A549 (cell line): Measurements from ENCODE around the gene TOB1. TPM values are rescaled to one million over a fixed set of nuclear protein-coding genes. Genes with fewer than 3 reads are reported as not detected.
"Not testable (repeated sequence)": the region's sequence is repeated elsewhere in the genome, so short reads cannot be mapped to it uniquely, and the experiment has no call there.

Experiments used
- ATAC-seq, 2 experiments: fragments of 200-7000 bp in 1 of 2; fragments of >200 bp in 1 of 2; cut with Nextera tagmentation in 1 of 2; cut with Tn5 transposase in 1 of 2; 3 replicates each; pipeline versions ENCODE4 v1.8.0 to v1.9.1; 2018 to 2020; ENCODE audit warnings: mild to moderate bottlenecking in 1 of 2, moderate library complexity in 1 of 2
- CTCF ChIA-PET: fragments of 300-600 bp; sonication (Branson Sonifier 250); formaldehyde crosslinking; extraction: SDS; loops from one replicate; lab custom pipeline; 2021; ENCODE audit warnings: antibody characterized with exemption, inconsistent platforms; lab: Yijun Ruan, JAX
- POLR2A ChIA-PET: fragments of 350-600 bp; formaldehyde crosslinking; extraction: SDS; loops from one replicate; lab custom pipeline; 2021; ENCODE audit warnings: antibody characterized with exemption, inconsistent platforms; lab: Yijun Ruan, JAX
- DNase-seq, 2 experiments: peaks; one replicate each; pipeline versions ENCODE4 v3.0.0 to v3.0.0-alpha.2; 2011 to 2016; ENCODE audit warnings: low read depth in 1 of 2, low spot score in 1 of 2
- FAIRE-seq: peaks from 2 replicates; lab custom pipeline; 2011; peaks lifted over from hg19 to GRCh38; lab: Jason Lieb, UNC
- H3K27ac ChIP-seq, 2 experiments: fragments of >200 bp; sonication (Bioruptor Twin); formaldehyde crosslinking; 3 replicates each; pipeline ENCODE4 v1.5.1; 2016 to 2017
- H3K4me1 ChIP-seq: fragments of >200 bp; sonication (Bioruptor Twin); formaldehyde crosslinking; 3 replicates; pipeline ENCODE4 v1.6.1; 2016
- H3K4me2 ChIP-seq: fragments of >200 bp; sonication (Bioruptor Twin); formaldehyde crosslinking; 3 replicates; pipeline ENCODE4 v1.6.1; 2016
- H3K4me3 ChIP-seq: fragments of >200 bp; sonication (Bioruptor Twin); formaldehyde crosslinking; 3 replicates; pipeline ENCODE4 v1.5.1; 2016
- H3K9me3 ChIP-seq: fragments of >200 bp; sonication (Bioruptor Twin); formaldehyde crosslinking; 3 replicates; pipeline ENCODE4 v1.6.1; 2016
- BHLHE40 ChIP-seq: IDR thresholded peaks from 2 replicates; pipeline ENCODE4 v1.6.1; 2012; ENCODE audit warnings: low read depth, low read length, inconsistent platforms
- CEBPB ChIP-seq, 2 experiments: fragments of >200 bp in 1 of 2; sonication (Bioruptor Twin) in 1 of 2; formaldehyde crosslinking in 1 of 2; IDR thresholded peaks; 2 replicates each; pipeline ENCODE4 v1.6.1; 2012 to 2016
- CHD2 ChIP-seq: fragments of 150-350 bp; IDR thresholded peaks from 2 replicates; pipeline ENCODE4 v1.6.1; 2014; ENCODE audit warnings: low read length; ENCODE audit not compliant: partially characterized antibody
- CHD4 ChIP-seq: fragments of 200-600 bp; sonication (generic); IDR thresholded peaks from 2 replicates; pipeline ENCODE4 v1.6.1; 2016; ENCODE audit warnings: antibody characterized with exemption, mild to moderate bottlenecking, borderline replicate concordance
- EHMT2 ChIP-seq: fragments of 200-600 bp; sonication (generic); IDR thresholded peaks from 2 replicates; pipeline ENCODE4 v1.6.1; 2016; ENCODE audit warnings: antibody characterized with exemption, low read depth, mild to moderate bottlenecking, moderate library complexity
- FOSB ChIP-seq: fragments of 250-450 bp; sonication (Bioruptor Pico); IDR thresholded peaks from 2 replicates; pipeline ENCODE4 v1.5.0; 2020; ENCODE audit warnings: mild to moderate bottlenecking, moderate library complexity
- FOSL2 ChIP-seq, 2 experiments: fragments of 450-650 bp in 1 of 2; fragments of >200 bp in 1 of 2; sonication (Bioruptor Twin) in 1 of 2; formaldehyde crosslinking; IDR thresholded peaks; 2 replicates each; pipeline versions ENCODE4 v1.5.0 to v1.6.1; 2016 to 2020; ENCODE audit warnings: mild to moderate bottlenecking in 1 of 2, moderate library complexity in 1 of 2
- GATA3 ChIP-seq: IDR thresholded peaks from 2 replicates; pipeline ENCODE4 v1.6.1; 2012; ENCODE audit warnings: borderline replicate concordance
- HDAC2 ChIP-seq: fragments of 200-600 bp; sonication (generic); IDR thresholded peaks from 2 replicates; pipeline ENCODE4 v1.6.1; 2016
- HES2 ChIP-seq: fragments of >200 bp; sonication (Bioruptor Twin); formaldehyde crosslinking; IDR thresholded peaks from 2 replicates; pipeline ENCODE4 v1.6.1; 2016
- HOXB13 ChIP-seq: fragments of 250-450 bp; sonication (Bioruptor Pico); IDR thresholded peaks from 2 replicates; pipeline ENCODE4 v1.5.0; 2020; ENCODE audit warnings: low read depth, mild to moderate bottlenecking, moderate library complexity
- HOXB5 ChIP-seq: fragments of 250-450 bp; sonication (Bioruptor Pico); IDR thresholded peaks from 2 replicates; pipeline ENCODE4 v1.5.0; 2020; ENCODE audit warnings: mild to moderate bottlenecking, moderate library complexity
- JUN ChIP-seq, 2 experiments: fragments of >200 bp; sonication (Bioruptor Twin); formaldehyde crosslinking; IDR thresholded peaks; 2 replicates in 1 of 2; 3 replicates in 1 of 2; pipeline ENCODE4 v1.6.1; 2016 to 2017
- PHF8 ChIP-seq: fragments of 200-600 bp; sonication (generic); IDR thresholded peaks from 2 replicates; pipeline ENCODE4 v1.6.1; 2016; ENCODE audit warnings: low read depth, mild to moderate bottlenecking, antibody characterized with exemption, moderate library complexity, borderline replicate concordance
- POLR2AphosphoS2 ChIP-seq: conservative IDR thresholded peaks from 2 replicates; pipeline ENCODE4 v1.6.1; 2012; ENCODE audit warnings: low read length, improper control_type of control experiment, inconsistent platforms
- RAD21 ChIP-seq, 2 experiments: fragments of >200 bp in 1 of 2; sonication (Bioruptor Twin) in 1 of 2; formaldehyde crosslinking in 1 of 2; IDR thresholded peaks in 1 of 2; conservative IDR thresholded peaks in 1 of 2; 2 replicates in 1 of 2; 3 replicates in 1 of 2; pipeline ENCODE4 v1.6.1; 2012 to 2018; ENCODE audit warnings: inconsistent platforms in 1 of 2
- RCOR1 ChIP-seq: fragments of 150-350 bp; IDR thresholded peaks from 2 replicates; pipeline ENCODE4 v1.6.1; 2014; ENCODE audit warnings: antibody characterized with exemption, low read length, low read depth
- TP53 ChIP-seq: fragments of 250-450 bp; sonication (Bioruptor Pico); IDR thresholded peaks from 2 replicates; pipeline ENCODE4 v1.5.0; 2021; ENCODE audit warnings: mild to moderate bottlenecking, moderate library complexity
- ZC3H11A ChIP-seq: fragments of 450-650 bp; IDR thresholded peaks from 2 replicates; pipeline ENCODE4 v1.6.1; 2014; ENCODE audit warnings: antibody characterized with exemption, mild to moderate bottlenecking
- ZNF302 ChIP-seq: fragments of 250-450 bp; sonication (Bioruptor Pico); IDR thresholded peaks from 2 replicates; pipeline ENCODE4 v1.9.0; 2021; ENCODE audit warnings: inconsistent platforms, mild to moderate bottlenecking, moderate library complexity
- ZSCAN20 ChIP-seq: fragments of 250-450 bp; sonication (Bioruptor Pico); IDR thresholded peaks from 2 replicates; pipeline ENCODE4 v1.8.0; 2022; ENCODE audit warnings: mild to moderate bottlenecking, moderate library complexity
- WGBS: methylation state at CpG from one replicate; pipeline ENCODE4 v1.1.6; 2017; ENCODE audit errors: missing lambda C conversion rate; 5-methylcytosine and 5-hydroxymethylcytosine counted together
- polyA plus RNA-seq, 4 experiments: library from polyadenylated mRNA; depleted of rRNA in 3 of 4; stranded (reverse); fragments of >200 nt; fragmentation: RNase III in 1 of 4; extraction: RNeasy Plus Mini Kit Qiagen cat#74134 plus additional on column Dnase treatment in 1 of 4; gene quantifications; 2 replicates in 3 of 4; 3 replicates in 1 of 4; pipeline ENCODE4 v1.2.3, GENCODE V29; 2011 to 2017
- TF ChIP-seq, protein P1 (sequence below): IDR thresholded peaks from 2 replicates; pipeline ENCODE4 v1.6.1; 2012
- TF ChIP-seq, protein P2 (sequence below): IDR thresholded peaks from 2 replicates; pipeline ENCODE4 v1.6.1; 2012; ENCODE audit warnings: low read depth, borderline replicate concordance

Gene TOB1
- polyA plus RNA-seq, 2 of the 4 experiments (the other 2 are of a cell fraction) = 111 to 133 TPM

DNA sequence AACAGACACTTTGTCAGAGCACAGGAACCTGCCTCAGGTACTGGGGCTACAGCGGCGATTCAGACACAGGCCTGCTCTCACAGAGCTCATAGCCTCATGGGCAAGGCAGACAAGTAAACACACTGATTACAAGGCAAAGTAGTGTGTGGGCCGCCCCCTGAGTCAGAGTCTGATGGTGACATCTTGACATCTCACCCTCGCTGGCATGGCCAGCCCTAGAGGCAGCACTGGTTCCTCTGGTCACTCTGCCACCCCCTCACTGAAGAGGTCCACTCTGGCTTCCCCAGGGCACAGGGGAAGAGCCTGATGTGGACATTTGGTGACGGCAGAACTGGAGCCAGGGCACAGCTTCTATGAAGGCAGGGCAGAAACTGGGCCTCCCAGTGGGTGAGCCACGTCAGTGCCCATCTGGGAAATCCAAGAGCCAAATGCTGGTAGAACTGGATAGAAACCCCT, 32.9 kb upstream of the TOB1 start (continued):
- TF ChIP-seq EHMT2 = no peak
- TF ChIP-seq CEBPB (IDR thresholded peaks at IDR 0.05) = no peak
- TF ChIP-seq TP53 (CRISPR knock-in tag) = no peak
- TF ChIP-seq HOXB13 = no peak
- TF ChIP-seq FOSL2 (IDR thresholded peaks at IDR 0.05) = no peak
- TF ChIP-seq FOSL2 (CRISPR knock-in tag; IDR thresholded peaks at IDR 0.05) = no peak

DNA sequence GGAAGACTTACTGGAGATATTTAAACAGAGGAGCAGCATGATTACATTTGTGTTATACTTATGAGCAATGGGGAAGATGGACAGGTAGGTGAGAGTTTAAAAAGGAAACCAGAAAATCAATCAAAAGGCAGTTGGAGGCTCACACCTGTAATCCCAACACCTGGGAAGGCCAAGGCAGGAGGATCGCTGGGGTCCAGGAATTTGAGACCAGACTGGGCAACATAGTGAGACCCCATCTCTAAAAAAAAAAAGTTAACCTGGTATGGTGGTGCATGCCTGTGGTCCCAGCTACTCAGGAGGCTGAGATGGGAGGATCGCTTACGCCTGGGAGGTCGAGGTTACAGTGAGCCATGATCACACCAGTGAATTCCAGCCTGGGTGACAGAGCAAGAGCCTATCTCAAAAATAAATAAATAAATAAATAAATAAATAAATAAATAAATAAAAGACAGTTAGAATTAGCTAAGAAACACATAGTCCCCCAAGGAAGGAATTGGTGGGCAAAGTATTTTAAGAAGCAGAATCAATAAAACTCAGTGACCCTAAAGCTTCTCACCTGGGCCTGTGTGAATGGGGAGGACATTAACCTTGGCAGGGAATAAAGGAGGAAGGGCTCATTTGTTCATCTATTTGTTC, 32.3 kb upstream of the TOB1 start:
- no peak for TF ChIP-seq HES2
- TF ChIP-seq BHLHE40 = no peak
- no peak for TF ChIP-seq RAD21 (conservative IDR thresholded peaks at IDR 0.05 in 1 of 2, IDR thresholded peaks at IDR 0.05 in 1 of 2)
- TF ChIP-seq ZC3H11A = peak; percentile 93
- TF ChIP-seq FOSB (CRISPR knock-in tag) = no peak
- no peak for TF ChIP-seq JUN (IDR thresholded peaks at IDR 0.05)
- WGBS = 92% methylated on average over 4 of the region's 4 CpGs
- ChIA-PET CTCF (interaction anchor here (1.0 to 3.3 kb wide), 5 partner anchors 9 to 46 kb away, joined by 3 to 8 read pairs (median 4); no protein-coding TSS in a partner anchor), POLR2A (interaction anchor here (8.0 kb wide), 1 partner anchor 32 kb away, joined by 72 read pairs; the partner anchor contains the start of gene TOB1)
- FAIRE-seq (no peak), ATAC-seq (no peak), DNase-seq (no peak)
- no peak overlapping the region for H3K4me3 ChIP-seq
- H3K4me2 ChIP-seq = no peak overlapping the region
- H3K27ac ChIP-seq = peak overlapping the region in 1 of 2 experiments; percentile 1; a peak in 1 of 6 replicates
- peaks cover 4% of the 10 kb centered on the region for H3K4me1 ChIP-seq
- H3K9me3 ChIP-seq = no peaks in the 10 kb centered on the region

GRCh38 chr17:50894513-50894912, 28.4 kb upstream of the TOB1 start:
- H3K4me1 ChIP-seq = peaks cover 43% of the 10 kb centered on the region
- WGBS = 79% methylated on average over 4 of the region's 4 CpGs
- H3K9me3 ChIP-seq, FAIRE-seq, H3K4me2 ChIP-seq, H3K27ac ChIP-seq, DNase-seq, H3K4me3 ChIP-seq, CTCF ChIA-PET, POLR2A ChIA-PET, ATAC-seq: not testable (repeated sequence)

- Histone ChIP-seq H3K4me2 (peak overlapping the region; percentile 17), H3K27ac (peak overlapping the region; percentile 22 to 66; a peak in 4 of 6 replicates), H3K4me3 (no peak overlapping the region), H3K9me3 (no peaks in the 10 kb centered on the region), H3K4me1 (peaks cover 45% of the 10 kb centered on the region)
- ATAC-seq (peak; percentile 24 to 48; a peak in 4 of 6 replicates), FAIRE-seq (no peak), DNase-seq (peak; percentile 55 to 68)
- TF ChIP-seq, protein P1, sequence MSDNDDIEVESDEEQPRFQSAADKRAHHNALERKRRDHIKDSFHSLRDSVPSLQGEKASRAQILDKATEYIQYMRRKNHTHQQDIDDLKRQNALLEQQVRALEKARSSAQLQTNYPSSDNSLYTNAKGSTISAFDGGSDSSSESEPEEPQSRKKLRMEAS = peak; percentile 88
- TF ChIP-seq CHD4 (no peak), ZNF302 (CRISPR knock-in tag) (no peak), GATA3 (no peak), ZSCAN20 (CRISPR knock-in tag) (no peak), FOSL2 (IDR thresholded peaks at IDR 0.05) (no peak), FOSL2 (CRISPR knock-in tag; IDR thresholded peaks at IDR 0.05) (peak; percentile 49; the same call in 1 of the 2 replicates), CEBPB (IDR thresholded peaks at IDR 0.05) (peak in 1 of 2 experiments; percentile 66; a peak in 2 of 4 replicates), HOXB5 (no peak), HDAC2 (no peak), PHF8 (no peak), CHD2 (no peak), POLR2AphosphoS2 (no peak), JUN (IDR thresholded peaks at IDR 0.05) (no peak), RCOR1 (no peak)
- TF ChIP-seq, protein P2, sequence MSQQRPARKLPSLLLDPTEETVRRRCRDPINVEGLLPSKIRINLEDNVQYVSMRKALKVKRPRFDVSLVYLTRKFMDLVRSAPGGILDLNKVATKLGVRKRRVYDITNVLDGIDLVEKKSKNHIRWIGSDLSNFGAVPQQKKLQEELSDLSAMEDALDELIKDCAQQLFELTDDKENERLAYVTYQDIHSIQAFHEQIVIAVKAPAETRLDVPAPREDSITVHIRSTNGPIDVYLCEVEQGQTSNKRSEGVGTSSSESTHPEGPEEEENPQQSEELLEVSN = peak; percentile 73; the same call in 1 of the 2 replicates
- ChIA-PET CTCF (interaction anchor here (0.7 to 1.7 kb wide), 4 partner anchors 18 to 497 kb away, joined by 3 to 4 read pairs (median 4); no protein-coding TSS in a partner anchor), POLR2A (interaction anchor here (1.2 to 11.9 kb wide), 2 partner anchors 11 to 27 kb away, joined by 3 to 133 read pairs; partner anchors contain the start of gene TOB1)
- 67% methylated on average over 28 of the region's 28 CpGs for WGBS
Measured at GRCh38 chr17:50893183-50893993, 27.2 kb upstream of the TOB1 start.
